H1 (cell line): ENCODE data around the gene FMOD. TPM values are rescaled to one million over a fixed set of nuclear protein-coding genes. Genes with fewer than 3 reads are reported as not detected.

Experiments
- CTCF ChIA-PET: fragments of 300-600 bp; sonication (Branson Sonifier 250); formaldehyde crosslinking; loops from one replicate; lab custom pipeline; 2021; ENCODE audit not compliant: partially characterized antibody; lab: Charles Lee
- POLR2A ChIA-PET: fragments of 300-600 bp; sonication (Branson Sonifier 250); formaldehyde crosslinking; loops from one replicate; lab custom pipeline; 2021; ENCODE audit warnings: inconsistent platforms; ENCODE audit not compliant: partially characterized antibody; lab: Charles Lee
- DNase-seq, 2 experiments: peaks; one replicate each; pipeline versions ENCODE4 v3.0.0 to v3.0.0-alpha.2; 2010 to 2022; ENCODE audit warnings: low spot score in 2 of 2, low read depth in 1 of 2, mixed read lengths in 1 of 2
- FAIRE-seq: peaks from 2 replicates; lab custom pipeline; 2011; peaks lifted over from hg19 to GRCh38; lab: Jason Lieb, UNC
- H2AFZ ChIP-seq: 2 replicates; pipeline ENCODE4 v1.8.1; 2012; ENCODE audit warnings: low read length, inconsistent platforms
- H2AK5ac ChIP-seq: 2 replicates; pipeline ENCODE4 v1.6.1; 2013; ENCODE audit warnings: low read depth, low read length
- H2BK120ac ChIP-seq: replicated peaks from 2 replicates; pipeline ENCODE3; 2013; ENCODE audit warnings: low read depth, low read length, inconsistent platforms
- H2BK12ac ChIP-seq: 2 replicates; pipeline ENCODE4 v1.6.1; 2013; ENCODE audit warnings: low read depth, low read length
- H2BK15ac ChIP-seq: 2 replicates; pipeline ENCODE4 v1.6.1; 2013; ENCODE audit warnings: low read length
- H2BK20ac ChIP-seq: 2 replicates; pipeline ENCODE4 v1.6.1; 2013; ENCODE audit warnings: low read length
- H2BK5ac ChIP-seq: 2 replicates; pipeline ENCODE4 v1.6.1; 2013; ENCODE audit warnings: low read depth, low read length
- H3K14ac ChIP-seq: 2 replicates; pipeline ENCODE4 v1.6.1; 2013; ENCODE audit warnings: inconsistent platforms; ENCODE audit not compliant: insufficient read length
- H3K18ac ChIP-seq: 2 replicates; pipeline ENCODE4 v1.6.1; 2013; ENCODE audit warnings: low read length; ENCODE audit errors: extremely low read depth
- H3K23ac ChIP-seq: 2 replicates; pipeline ENCODE4 v1.6.1; 2013; ENCODE audit warnings: inconsistent platforms; ENCODE audit not compliant: insufficient read length
- H3K23me2 ChIP-seq: 2 replicates; pipeline ENCODE4 v1.6.1; 2013; ENCODE audit warnings: low read depth, low read length
- H3K27ac ChIP-seq: 2 replicates; pipeline ENCODE4 v1.6.1; 2011; ENCODE audit warnings: low read depth, low read length, inconsistent platforms
- H3K27me3 ChIP-seq, 4 experiments: replicated peaks in 1 of 4; 1 replicate in 1 of 4; 2 replicates in 3 of 4; pipeline versions ENCODE4 v1.6.1 to v1.8.1; 2011 to 2013; ENCODE audit warnings: low read length in 3 of 4, mild to moderate bottlenecking in 3 of 4, inconsistent platforms in 2 of 4, mixed read lengths in 2 of 4, moderate library complexity in 1 of 4; ENCODE audit not compliant: control insufficient read depth in 3 of 4, insufficient read depth in 3 of 4; ENCODE audit errors: extremely low read depth in 1 of 4
- H3K36me3 ChIP-seq, 4 experiments: 2 replicates each; pipeline versions ENCODE4 v1.6.1 to v1.8.1; 2011 to 2013; ENCODE audit warnings: mild to moderate bottlenecking in 4 of 4, low read length in 3 of 4, moderate library complexity in 2 of 4, control low read depth in 1 of 4, inconsistent platforms in 1 of 4; ENCODE audit not compliant: insufficient read depth in 4 of 4, control insufficient read depth in 2 of 4
- H3K4ac ChIP-seq: replicated peaks from 2 replicates; pipeline ENCODE3; 2013; ENCODE audit warnings: low read length, low read depth, mixed read lengths, inconsistent platforms; ENCODE audit not compliant: insufficient read length
- H3K4me1 ChIP-seq, 4 experiments: replicated peaks in 1 of 4; 1 replicate in 1 of 4; 2 replicates in 3 of 4; pipeline versions ENCODE4 v1.6.1 to v1.8.1; 2011 to 2013; ENCODE audit warnings: low read length in 3 of 4, inconsistent platforms in 2 of 4, mixed read lengths in 1 of 4; ENCODE audit not compliant: insufficient read depth in 4 of 4, control insufficient read depth in 3 of 4
- H3K4me2 ChIP-seq, 2 experiments: 2 replicates each; pipeline versions ENCODE4 v1.6.1 to v1.8.1; 2011 to 2013; ENCODE audit warnings: low read depth in 2 of 2, low read length in 2 of 2, control low read depth in 1 of 2, inconsistent platforms in 1 of 2, mild to moderate bottlenecking in 1 of 2; ENCODE audit not compliant: insufficient read depth in 1 of 2
- H3K4me3 ChIP-seq, 4 experiments: fragments of 200-600, 300-600 bp in 1 of 4; sonication (generic), shearing (Covaris generic), sonication (Bioruptor Twin) in 1 of 4; 2 replicates each; pipeline versions ENCODE4 v1.5.1 to v1.8.1; 2011 to 2016; ENCODE audit warnings: low read length in 4 of 4, low read depth in 3 of 4, control low read depth in 2 of 4, inconsistent platforms in 2 of 4, mild to moderate bottlenecking in 2 of 4, mixed read lengths in 1 of 4, moderate library complexity in 1 of 4; ENCODE audit not compliant: insufficient read depth in 2 of 4; ENCODE audit errors: extremely low read depth in 1 of 4
- H3K56ac ChIP-seq: replicated peaks from 2 replicates; pipeline ENCODE3; 2013; ENCODE audit warnings: low read depth, mild to moderate bottlenecking, mixed read lengths, low read length, inconsistent platforms; ENCODE audit not compliant: insufficient read length
- H3K79me1 ChIP-seq: 2 replicates; pipeline ENCODE4 v1.6.1; 2013; ENCODE audit warnings: low read depth, low read length, control low read depth
- H3K79me2 ChIP-seq, 2 experiments: 2 replicates each; pipeline versions ENCODE4 v1.6.1 to v1.8.1; 2012 to 2013; ENCODE audit warnings: low read length in 2 of 2, mild to moderate bottlenecking in 2 of 2, inconsistent platforms in 1 of 2; ENCODE audit not compliant: insufficient read depth in 2 of 2, control insufficient read depth in 1 of 2
- H3K9ac ChIP-seq, 4 experiments: replicated peaks in 1 of 4; 1 replicate in 1 of 4; 2 replicates in 3 of 4; pipeline versions ENCODE4 v1.6.1 to v1.8.1; 2011 to 2013; ENCODE audit warnings: low read depth in 3 of 4, low read length in 3 of 4, control low read depth in 2 of 4, mild to moderate bottlenecking in 2 of 4, moderate library complexity in 2 of 4, inconsistent platforms in 1 of 4; ENCODE audit errors: extremely low read depth in 1 of 4
- H3K9me3 ChIP-seq, 2 experiments: 2 replicates each; pipeline versions ENCODE4 v1.6.1 to v1.8.1; 2012 to 2013; ENCODE audit warnings: mild to moderate bottlenecking in 2 of 2, moderate library complexity in 2 of 2, control low read depth in 1 of 2, inconsistent platforms in 1 of 2, low read depth in 1 of 2, low read length in 1 of 2, mixed read lengths in 1 of 2; ENCODE audit not compliant: insufficient read depth in 2 of 2
- H4K20me1 ChIP-seq, 2 experiments: replicated peaks in 1 of 2; 2 replicates each; pipeline versions ENCODE3 to v1.8.1; 2011 to 2013; ENCODE audit warnings: inconsistent platforms in 2 of 2, low read length in 2 of 2, mild to moderate bottlenecking in 1 of 2; ENCODE audit not compliant: insufficient read depth in 2 of 2, control insufficient read depth in 1 of 2
- H4K5ac ChIP-seq: 2 replicates; pipeline ENCODE4 v1.6.1; 2013; ENCODE audit warnings: low read length, low read depth, mixed read lengths, inconsistent platforms; ENCODE audit not compliant: insufficient read length
- H4K8ac ChIP-seq: 2 replicates; pipeline ENCODE4 v1.8.0; 2013; ENCODE audit warnings: mild to moderate bottlenecking, moderate library complexity, low read length, inconsistent platforms; ENCODE audit not compliant: insufficient read depth; ENCODE audit errors: extremely low read depth
- H4K91ac ChIP-seq: replicated peaks from 2 replicates; pipeline ENCODE3; 2013; ENCODE audit warnings: low read length, mixed read lengths, inconsistent platforms; ENCODE audit not compliant: insufficient read length
- EGR1 ChIP-seq: IDR thresholded peaks from 2 replicates; pipeline ENCODE4 v1.6.1; 2011; ENCODE audit warnings: low read depth, low read length, borderline replicate concordance
- RXRA ChIP-seq: IDR thresholded peaks from 2 replicates; pipeline ENCODE4 v1.6.1; 2011; ENCODE audit warnings: low read depth, mild to moderate bottlenecking, low read length, moderate library complexity; ENCODE audit not compliant: insufficient read depth
- WGBS, 2 experiments: shearing (Covaris generic) in 1 of 2; methylation state at CpG; one replicate each; pipeline versions ENCODE4 v1.1.6 to v1.1.7; 2013 to 2015; ENCODE audit warnings: low lambda C conversion rate in 2 of 2, mixed read lengths in 2 of 2, inconsistent platforms in 1 of 2, low coverage in 1 of 2, missing lambda C conversion rate in 1 of 2; ENCODE audit not compliant: insufficient replicate concordance in 2 of 2, insufficient coverage in 1 of 2, insufficient read length in 1 of 2; ENCODE audit errors: extremely low coverage in 1 of 2, missing lambda C conversion rate in 1 of 2; 5-methylcytosine and 5-hydroxymethylcytosine counted together
- polyA plus RNA-seq, 7 experiments: library from polyadenylated mRNA; depleted of rRNA in 3 of 7; stranded (reverse) in 5 of 7; unstranded in 2 of 7; fragments of >200 nt in 5 of 7; fragments of 200-250 nt in 2 of 7; gene quantifications; 1 replicate in 5 of 7; 2 replicates in 1 of 7; 4 replicates in 1 of 7; pipeline versions ENCODE4 v1.2.1 to v1.2.3, GENCODE V29; 2011 to 2013; ENCODE audit warnings: missing spikeins in 2 of 7, mixed read lengths in 2 of 7
- total RNA-seq: library from RNA; stranded (reverse); fragmentation: NEBNext Ultra II Directional; extraction: Animal tissue kit (Norgen Biotek cat#: 25700); gene quantifications from 2 replicates; pipeline ENCODE4 v1.2.1, GENCODE V29; 2021

FMOD gene
- total and polyA plus RNA-seq, 2 of the 8 experiments (the other 6 are each of a cell fraction or from before 2014, with no cell fraction given) = 0.17 to 0.32 TPM

GRCh38 chr1:203306965-203307541 lies 43.9 kb downstream of the FMOD start:
- DNase-seq (peak in 1 of 2 experiments; percentile 67), FAIRE-seq (no peak)
- Histone ChIP-seq H3K4me2 (peak overlapping the region; percentile 82 to 88), H2BK20ac (no peak overlapping the region), H4K91ac (no peak overlapping the region), H3K56ac (no peak overlapping the region), H4K20me1 (peaks cover 6 to 27% of the 10 kb centered on the region in 2 experiments), H3K23me2 (peaks cover 13% of the 10 kb centered on the region), H4K5ac (no peak overlapping the region), H3K79me2 (no peaks in the 10 kb centered on the region), H2AFZ (no peak overlapping the region), H3K4me1 (peaks cover 14 to 33% (median 18%) of the 10 kb centered on the region in 4 experiments), H3K23ac (no peak overlapping the region), H3K14ac (no peak overlapping the region), H3K4me3 (peak overlapping the region in 3 of 4 experiments; percentile 30 to 92 (median 40); a peak in 5 of 8 replicates), H3K9ac (no peak overlapping the region; a peak in 2 of 7 replicates), H3K79me1 (no peaks in the 10 kb centered on the region), H2BK12ac (peak overlapping the region; percentile 72), H3K9me3 (no peaks in the 10 kb centered on the region), H2BK120ac (no peak overlapping the region), H3K36me3 (no peaks in the 10 kb centered on the region; a peak in 1 of 8 replicates), H2AK5ac (no peak overlapping the region), H2BK5ac (no peak overlapping the region), H3K4ac (no peak overlapping the region), H3K27ac (no peak overlapping the region), H3K27me3 (peaks cover 45 to 95% (median 88%) of the 10 kb centered on the region in 4 experiments), H2BK15ac (0 out of 2 replicates have a peak overlapping the region, but pooled peaks have one; percentile 61), H4K8ac (no peak overlapping the region), H3K18ac (peak overlapping the region; percentile 43; the same call in 1 of the 2 replicates)
- POLR2A ChIA-PET = interaction anchor here (1.1 to 3.3 kb wide), 7 partner anchors 8 to 21 kb away, joined by 5 to 11 read pairs (median 8); no protein-coding TSS in a partner anchor
- 18% methylated on average over 21 of the region's 21 CpGs; no CpG with 5 or more reads in 1 of the 2 experiments for WGBS, 2 experiments
- CTCF ChIA-PET = interaction anchor here (0.6 to 9.3 kb wide), 24 partner anchors 8 to 498 kb away, joined by 3 to 123 read pairs (median 6); no protein-coding TSS in a partner anchor
- peak; percentile 70 for TF ChIP-seq EGR1
- no peak for TF ChIP-seq RXRA
